NCI-H1930 (cell line): ENCODE measurements around the gene UBE2Q1.

ENCODE experiments used
- DNase-seq, 2 experiments: peaks; one replicate each; lab custom pipeline; 2025; lab: John Stamatoyannopoulos, UW

The UBE2Q1 gene

GRCh38 chr1:154557939-154558719 is at the start of gene UBE2Q1:
UBE2Q1 (minus strand) TSS chr1:154558662; CDS start chr1:154558553, 109 bp downstream.
- no peak for DNase-seq

- DNase-seq: peak; percentile 8 to 32
These were observed 49.3 kb upstream of the UBE2Q1 start, which contains the start of gene ADAR for GRCh38 chr1:154607609-154608396. ADAR (minus strand) TSS chr1:154608186; CDS start chr1:154608006, 180 bp downstream.

- no peak for DNase-seq
These were observed 48.7 kb upstream of the UBE2Q1 start for GRCh38 chr1:154607106-154607608.

GRCh38 chr1:154605534-154605933 is 47.1 kb upstream of the UBE2Q1 start:
- DNase-seq: no peak

GRCh38 chr1:154603317-154603716 is 44.9 kb upstream of the UBE2Q1 start:
- no peak for DNase-seq

- no peak for DNase-seq
These were observed 41.2 kb upstream of the UBE2Q1 start for GRCh38 chr1:154599658-154600057.

GRCh38 chr1:154598871-154599635 is 40.6 kb upstream of the UBE2Q1 start:
- DNase-seq: no peak

- DNase-seq: no peak
These were observed 37.2 kb upstream of the UBE2Q1 start for GRCh38 chr1:154595621-154596020.

GRCh38 chr1:154594811-154595210 is 36.3 kb upstream of the UBE2Q1 start:
- DNase-seq: no peak

GRCh38 chr1:154593390-154593789 is 34.9 kb upstream of the UBE2Q1 start:
- no peak for DNase-seq

- no peak for DNase-seq
These were observed 32.7 kb upstream of the UBE2Q1 start for GRCh38 chr1:154591206-154591605.

GRCh38 chr1:154590756-154591155 is 32.3 kb upstream of the UBE2Q1 start:
- DNase-seq: no peak

- DNase-seq: no peak
These were observed 31.3 kb upstream of the UBE2Q1 start for GRCh38 chr1:154589780-154590179.

- no peak for DNase-seq
These were observed 28.2 kb upstream of the UBE2Q1 start for GRCh38 chr1:154586641-154587040.

- no peak for DNase-seq
These were observed 27.8 kb upstream of the UBE2Q1 start for GRCh38 chr1:154586231-154586630.

- DNase-seq: no peak
These were observed 26.0 kb upstream of the UBE2Q1 start for GRCh38 chr1:154584267-154584994.

GRCh38 chr1:154583773-154584172 is 25.3 kb upstream of the UBE2Q1 start:
- DNase-seq: no peak

GRCh38 chr1:154582885-154583284 is 24.4 kb upstream of the UBE2Q1 start:
- DNase-seq: no peak

GRCh38 chr1:154581766-154582165 is 23.3 kb upstream of the UBE2Q1 start:
- DNase-seq: no peak

- DNase-seq: no peak
These were observed 20.9 kb upstream of the UBE2Q1 start for GRCh38 chr1:154579374-154579773.

- no peak for DNase-seq
These were observed 19.6 kb upstream of the UBE2Q1 start for GRCh38 chr1:154578058-154578418.
